ENCODE data around the gene LSM5.
A peak's percentile ranks its signal among the peaks of the same experiment; 100 is the strongest.
"Not testable (repeated sequence)": the region's sequence is repeated elsewhere in the genome, so short reads cannot be mapped to it uniquely, and the experiment has no call there.

Gene LSM5

GRCh38 chr7:32489788-32490126, 423 bp downstream of the LSM5 start:
- peak; percentile 49 for ATAC-seq
- H3K4me1 Mint-ChIP-seq: peaks cover 6% of the 10 kb centered on the region

GRCh38 chr7:32481921-32482320, 8.3 kb downstream of the LSM5 start:
- H3K27ac Mint-ChIP-seq: peak overlapping the region; percentile 37
- ATAC-seq (no peak), DNase-seq (ENCODE audit: low spot score in 2 of 2) (no peak)

More at GRCh38 chr7:32489788-32490126, 423 bp downstream of the LSM5 start:
- Mint-ChIP-seq H3K4me3 (peak overlapping the region; percentile 85), H3K36me3 (peaks cover 48% of the 10 kb centered on the region), H3K27ac (peak overlapping the region; percentile 94), H3K9me3 (no peaks in the 10 kb centered on the region)
- no peak for DNase-seq (ENCODE audit: low spot score in 2 of 2)

DNA sequence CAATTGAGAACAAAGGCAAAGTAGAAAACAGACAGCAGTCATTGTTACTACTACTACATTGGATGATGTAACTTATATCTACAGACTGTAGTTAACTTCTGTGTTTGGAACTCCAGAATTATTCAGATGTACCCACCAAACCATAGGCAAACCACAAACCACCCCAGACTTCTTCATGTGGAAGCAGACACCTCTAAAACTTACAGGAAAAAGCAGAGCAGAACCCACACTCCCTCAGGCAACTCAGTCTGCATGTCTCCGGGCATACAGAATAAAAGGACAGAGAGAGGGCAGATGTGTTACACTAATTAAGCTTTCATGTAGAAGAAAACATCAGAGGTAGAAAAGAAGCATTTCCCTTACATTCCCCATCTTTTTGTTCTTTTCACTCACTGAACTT, 9.0 kb downstream of the LSM5 start:
- DNase-seq (ENCODE audit: low spot score in 2 of 2) (no peak), ATAC-seq (no peak)
- Mint-ChIP-seq H3K4me1 (no peaks in the 10 kb centered on the region), H3K4me3 (no peak overlapping the region), H3K9me3 (no peaks in the 10 kb centered on the region), H3K36me3 (peaks cover 12% of the 10 kb centered on the region), H3K27ac (peak overlapping the region; percentile 90)

More at GRCh38 chr7:32481921-32482320, 8.3 kb downstream of the LSM5 start:
- H3K4me3 Mint-ChIP-seq: no peak overlapping the region
- no peaks in the 10 kb centered on the region for H3K9me3 Mint-ChIP-seq
- peaks cover 20% of the 10 kb centered on the region for H3K36me3 Mint-ChIP-seq
- no peaks in the 10 kb centered on the region for H3K4me1 Mint-ChIP-seq

DNA sequence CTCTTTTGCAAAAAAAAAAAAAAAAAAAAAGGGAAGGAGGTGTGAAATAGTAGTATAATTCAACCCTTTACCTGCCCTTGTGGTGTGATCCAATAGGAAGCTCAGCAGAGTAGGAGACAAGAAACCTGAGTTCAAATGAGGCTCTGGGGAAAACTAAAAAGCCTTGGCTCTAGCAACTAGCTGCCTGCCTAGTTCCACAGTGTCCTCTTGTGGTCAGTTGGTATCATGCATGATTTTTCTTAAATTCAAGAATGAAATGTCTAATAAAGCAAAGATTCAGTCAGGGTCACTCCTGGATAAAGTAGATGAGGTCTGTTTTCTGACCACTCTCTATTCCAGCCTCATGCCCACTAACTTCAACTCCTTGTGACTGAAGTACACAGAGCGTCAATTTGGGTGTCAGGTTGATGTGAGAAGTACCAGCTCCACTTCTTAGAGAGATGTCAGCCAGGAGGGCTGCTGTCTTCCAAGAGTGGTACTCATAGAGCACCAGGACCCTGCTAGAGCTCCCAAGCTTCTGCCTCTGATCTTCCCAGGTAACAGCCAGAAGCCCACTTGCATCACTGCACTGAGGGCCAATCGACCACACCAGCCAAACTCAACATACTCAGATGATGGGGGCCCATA, 10.5 kb downstream of the LSM5 start:
- no peak overlapping the region for H3K4me3 Mint-ChIP-seq
- H3K9me3 Mint-ChIP-seq: no peaks in the 10 kb centered on the region
- H3K4me1 Mint-ChIP-seq: no peaks in the 10 kb centered on the region
- DNase-seq (ENCODE audit: low spot score in 2 of 2): no peak
- H3K27ac Mint-ChIP-seq: no peak overlapping the region
- H3K36me3 Mint-ChIP-seq: no peaks in the 10 kb centered on the region
- no peak for ATAC-seq

GRCh38 chr7:32477649-32477980, 12.6 kb downstream of the LSM5 start:
- no peak for ATAC-seq
- no peaks in the 10 kb centered on the region for H3K4me1 Mint-ChIP-seq

DNA sequence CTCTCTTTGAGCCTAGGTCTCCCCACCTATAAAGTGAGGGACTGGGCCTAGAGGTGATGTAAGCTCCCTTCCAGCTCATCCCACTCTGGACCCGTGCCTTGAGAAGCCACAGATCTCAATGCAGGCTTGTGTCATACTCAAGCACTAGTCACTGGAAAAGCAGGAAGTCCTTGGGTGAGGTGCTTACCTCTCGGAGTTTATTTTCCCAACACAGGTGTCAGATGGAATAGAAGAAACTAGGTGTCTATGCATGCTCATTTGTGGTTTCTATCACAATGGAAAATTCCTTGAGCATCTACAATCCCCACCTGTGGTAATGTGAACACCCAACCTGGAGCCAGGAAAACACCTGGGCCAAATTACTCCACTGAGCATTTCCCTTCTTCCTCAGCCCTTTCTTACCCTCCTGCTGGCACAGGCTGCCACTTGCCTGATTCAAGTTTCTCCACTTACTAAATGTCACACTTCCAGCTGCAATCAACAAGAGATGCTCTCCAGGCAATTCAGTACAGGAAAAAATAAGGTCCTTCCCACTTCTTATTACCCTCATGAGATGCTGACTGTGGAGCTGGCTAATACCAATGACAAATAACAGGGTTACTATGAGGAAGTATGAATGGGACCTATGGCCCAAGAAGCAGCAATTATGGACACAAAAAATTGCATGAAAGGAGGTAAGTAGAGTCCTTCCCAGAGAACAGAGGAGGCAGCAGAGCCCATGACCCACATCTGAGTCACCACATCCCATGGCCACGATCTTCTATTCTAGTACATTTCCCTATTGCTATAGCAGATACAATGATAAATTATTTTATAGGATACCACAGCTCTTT, 13.1 kb downstream of the LSM5 start:
- no peaks in the 10 kb centered on the region for H3K9me3 Mint-ChIP-seq
- no peaks in the 10 kb centered on the region for H3K36me3 Mint-ChIP-seq
- DNase-seq (ENCODE audit: low spot score in 2 of 2): no peak
- no peaks in the 10 kb centered on the region for H3K4me1 Mint-ChIP-seq
- no peak overlapping the region for H3K27ac Mint-ChIP-seq
- no peak for ATAC-seq
- no peak overlapping the region for H3K4me3 Mint-ChIP-seq

More at GRCh38 chr7:32477649-32477980, 12.6 kb downstream of the LSM5 start:
- Mint-ChIP-seq H3K4me3 (no peak overlapping the region), H3K9me3 (no peaks in the 10 kb centered on the region), H3K36me3 (no peaks in the 10 kb centered on the region), H3K27ac (no peak overlapping the region)
- DNase-seq (ENCODE audit: low spot score in 2 of 2): no peak

DNA sequence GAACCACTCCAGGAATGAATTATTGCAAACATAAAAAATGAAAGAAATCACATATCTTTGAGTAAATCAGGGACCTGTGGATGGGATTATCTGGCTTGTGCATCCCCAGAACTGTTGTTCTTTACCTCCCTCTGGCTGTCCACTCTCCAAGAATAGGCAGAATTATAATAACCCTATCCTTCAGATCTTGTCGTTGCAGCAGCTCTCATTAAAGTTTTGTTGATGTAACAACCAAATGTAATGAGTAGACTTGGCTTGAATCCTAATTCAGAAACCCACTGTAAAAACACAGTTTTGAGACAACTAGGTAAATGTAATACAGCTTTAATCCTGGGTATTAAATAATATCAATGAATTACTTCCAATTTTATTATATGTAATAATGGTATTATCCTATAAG, 16.2 kb downstream of the LSM5 start:
- no peaks in the 10 kb centered on the region for H3K4me1 Mint-ChIP-seq
- ATAC-seq (no peak), DNase-seq (ENCODE audit: low spot score in 2 of 2) (no peak)
- no peaks in the 10 kb centered on the region for H3K36me3 Mint-ChIP-seq
- no peak overlapping the region for H3K27ac Mint-ChIP-seq
- H3K9me3 Mint-ChIP-seq: no peaks in the 10 kb centered on the region
- H3K4me3 Mint-ChIP-seq: no peak overlapping the region

DNA sequence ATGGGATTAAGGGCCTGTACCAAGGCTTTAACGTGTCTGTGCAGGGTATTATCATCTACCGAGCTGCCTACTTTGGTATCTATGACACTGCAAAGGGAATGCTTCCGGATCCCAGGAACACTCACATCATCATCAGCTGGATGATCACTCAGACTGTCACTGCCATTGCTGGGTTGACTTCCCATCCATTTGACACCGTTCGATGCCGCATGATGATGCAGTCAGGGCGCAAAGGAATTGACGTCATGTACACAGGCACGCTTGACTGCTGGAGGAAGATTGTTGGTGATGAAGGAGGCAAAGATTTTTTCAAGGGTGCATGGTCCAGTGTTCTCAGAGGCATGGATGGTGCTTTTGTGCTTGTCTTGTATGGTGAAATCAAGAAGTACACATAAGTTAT, 18.2 kb downstream of the LSM5 start:
- no peaks in the 10 kb centered on the region for H3K9me3 Mint-ChIP-seq
- no peak for ATAC-seq

DNA sequence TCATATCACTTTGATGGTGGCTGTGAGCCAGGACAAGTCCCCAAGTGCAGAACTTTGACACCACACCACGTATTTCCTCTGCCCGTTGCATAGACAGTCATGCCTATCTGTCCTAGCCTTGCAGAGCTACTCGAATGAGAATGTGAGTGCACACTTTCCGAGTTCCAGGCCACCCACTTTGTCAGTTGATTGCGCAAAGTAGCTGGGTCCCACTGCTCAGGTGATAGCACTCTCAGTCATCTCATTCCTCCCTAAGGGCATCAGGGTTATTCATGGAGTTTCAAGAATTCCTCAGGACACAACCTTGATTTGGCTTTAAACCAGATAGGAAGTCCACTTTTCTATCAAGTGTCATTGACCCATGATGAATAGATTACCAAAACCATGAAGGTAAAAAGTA, 19.3 kb downstream of the LSM5 start:
- no peak overlapping the region for H3K27ac Mint-ChIP-seq
- no peak overlapping the region for H3K4me3 Mint-ChIP-seq
- no peaks in the 10 kb centered on the region for H3K36me3 Mint-ChIP-seq
- H3K4me1 Mint-ChIP-seq: no peaks in the 10 kb centered on the region
- no peak for DNase-seq (ENCODE audit: low spot score in 2 of 2)
- ATAC-seq: no peak
- no peaks in the 10 kb centered on the region for H3K9me3 Mint-ChIP-seq

More for the DNA sequence above, 18.2 kb downstream of the LSM5 start:
- Mint-ChIP-seq H3K27ac (no peak overlapping the region), H3K4me3 (no peak overlapping the region), H3K4me1 (no peaks in the 10 kb centered on the region), H3K36me3 (no peaks in the 10 kb centered on the region)
- DNase-seq (ENCODE audit: low spot score in 2 of 2): no peak

DNA sequence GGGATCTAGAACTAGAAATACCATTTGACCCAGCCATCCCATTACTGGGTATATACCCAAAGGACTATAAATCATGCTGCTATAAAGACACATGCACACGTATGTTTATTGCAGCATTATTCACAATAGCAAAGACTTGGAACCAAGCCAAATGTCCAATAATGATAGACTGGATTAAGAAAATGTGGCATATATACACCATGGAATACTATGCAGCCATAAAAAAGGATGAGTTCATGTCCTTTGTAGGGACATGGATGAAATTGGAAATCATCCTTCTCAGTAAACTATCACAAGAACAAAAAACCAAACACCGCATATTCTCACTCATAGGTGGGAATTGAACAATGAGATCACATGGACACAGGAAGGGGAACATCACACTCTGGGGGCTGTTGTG, 20.2 kb downstream of the LSM5 start:
- DNase-seq (ENCODE audit: low spot score in 2 of 2); ATAC-seq; H3K36me3 Mint-ChIP-seq; H3K4me3 Mint-ChIP-seq; H3K4me1 Mint-ChIP-seq; H3K9me3 Mint-ChIP-seq; H3K27ac Mint-ChIP-seq: not testable (repeated sequence)

DNA sequence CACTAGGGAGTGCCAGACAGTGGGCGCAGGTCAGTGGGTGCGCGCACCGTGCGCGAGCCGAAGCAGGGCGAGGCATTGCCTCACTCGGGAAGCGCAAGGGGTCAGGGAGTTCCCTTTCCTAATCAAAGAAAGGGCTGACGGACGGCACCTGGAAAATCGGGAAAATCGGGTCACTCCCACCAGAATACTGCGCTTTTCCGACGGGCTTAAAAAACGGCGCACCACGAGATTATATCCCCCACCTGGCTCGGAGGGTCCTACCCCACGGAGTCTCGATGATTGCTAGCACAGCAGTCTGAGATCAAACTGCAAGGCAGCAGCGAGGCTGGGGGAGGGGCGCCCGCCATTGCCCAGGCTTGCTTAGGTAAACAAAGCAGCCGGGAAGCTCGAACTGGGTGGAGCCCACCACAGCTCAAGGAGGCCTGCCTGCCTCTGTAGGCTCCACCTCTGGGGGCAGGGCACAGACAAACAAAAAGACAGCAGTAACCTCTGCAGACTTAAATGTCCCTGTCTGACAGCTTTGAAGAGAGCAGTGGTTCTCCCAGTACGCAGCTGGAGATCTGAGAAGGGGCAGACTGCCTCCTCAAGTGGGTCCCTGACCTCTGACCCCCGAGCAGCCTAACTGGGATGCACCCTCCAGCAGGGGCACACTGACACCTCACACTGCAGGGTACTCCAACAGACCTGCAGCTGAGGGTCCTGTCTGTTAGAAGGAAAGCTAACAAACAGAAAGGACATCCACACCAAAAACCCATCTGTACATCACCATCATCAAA, 25.4 kb downstream of the LSM5 start:
- H3K27ac Mint-ChIP-seq; ATAC-seq; H3K4me3 Mint-ChIP-seq; H3K9me3 Mint-ChIP-seq; H3K4me1 Mint-ChIP-seq; H3K36me3 Mint-ChIP-seq; DNase-seq (ENCODE audit: low spot score in 2 of 2): not testable (repeated sequence)

GRCh38 chr7:32462977-32463376, 27.2 kb downstream of the LSM5 start:
- Mint-ChIP-seq H3K4me3 (no peak overlapping the region), H3K9me3 (no peaks in the 10 kb centered on the region), H3K36me3 (no peaks in the 10 kb centered on the region), H3K4me1 (no peaks in the 10 kb centered on the region), H3K27ac (no peak overlapping the region)
- no peak for DNase-seq (ENCODE audit: low spot score in 2 of 2)
- no peak for ATAC-seq

DNA sequence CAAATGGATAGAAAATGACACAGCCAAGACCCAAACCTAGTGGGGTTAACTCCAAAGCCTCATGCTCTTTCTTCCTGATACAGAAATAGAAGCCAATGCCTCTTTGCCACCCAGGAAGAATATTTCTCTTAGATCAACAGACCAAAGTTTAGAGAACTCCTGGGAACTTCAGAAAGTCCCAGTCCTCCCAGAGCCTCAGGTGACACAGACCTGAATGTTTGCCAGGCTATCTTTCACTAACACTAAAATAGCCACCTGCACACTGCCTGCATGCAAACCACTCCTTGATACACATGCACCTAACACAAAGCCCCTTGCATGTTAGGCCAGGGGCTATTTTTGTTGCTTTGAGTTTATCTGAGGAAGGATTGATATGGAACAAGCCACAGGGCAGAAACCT, 27.7 kb downstream of the LSM5 start:
- DNase-seq (ENCODE audit: low spot score in 2 of 2) (no peak), ATAC-seq (no peak)
- H3K9me3 Mint-ChIP-seq: no peaks in the 10 kb centered on the region
- no peak overlapping the region for H3K27ac Mint-ChIP-seq
- no peaks in the 10 kb centered on the region for H3K4me1 Mint-ChIP-seq
- no peak overlapping the region for H3K4me3 Mint-ChIP-seq
- no peaks in the 10 kb centered on the region for H3K36me3 Mint-ChIP-seq

DNA sequence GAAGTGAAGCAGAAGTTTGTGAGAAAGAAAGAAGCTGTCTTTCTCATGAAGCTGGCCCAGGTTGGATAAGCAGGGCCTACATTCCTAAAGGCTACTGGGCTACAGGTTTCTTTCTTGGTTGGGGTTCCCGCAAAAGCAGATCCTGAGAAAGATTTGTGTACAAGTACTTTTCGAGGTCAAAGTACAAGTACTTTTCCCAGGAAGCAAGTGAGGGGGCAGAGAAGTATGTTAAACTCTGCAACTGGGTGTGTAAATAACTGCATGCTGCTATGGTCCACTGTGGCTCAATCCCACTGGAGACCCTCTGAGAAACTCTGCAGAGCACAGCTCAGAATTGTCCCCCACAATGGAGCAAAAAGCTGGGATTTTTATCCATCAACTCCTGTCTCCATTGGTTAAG, 28.7 kb downstream of the LSM5 start:
- Mint-ChIP-seq H3K4me1 (no peaks in the 10 kb centered on the region), H3K27ac (no peak overlapping the region), H3K9me3 (no peaks in the 10 kb centered on the region), H3K4me3 (no peak overlapping the region), H3K36me3 (no peaks in the 10 kb centered on the region)
- ATAC-seq (no peak), DNase-seq (ENCODE audit: low spot score in 2 of 2) (no peak)

DNA sequence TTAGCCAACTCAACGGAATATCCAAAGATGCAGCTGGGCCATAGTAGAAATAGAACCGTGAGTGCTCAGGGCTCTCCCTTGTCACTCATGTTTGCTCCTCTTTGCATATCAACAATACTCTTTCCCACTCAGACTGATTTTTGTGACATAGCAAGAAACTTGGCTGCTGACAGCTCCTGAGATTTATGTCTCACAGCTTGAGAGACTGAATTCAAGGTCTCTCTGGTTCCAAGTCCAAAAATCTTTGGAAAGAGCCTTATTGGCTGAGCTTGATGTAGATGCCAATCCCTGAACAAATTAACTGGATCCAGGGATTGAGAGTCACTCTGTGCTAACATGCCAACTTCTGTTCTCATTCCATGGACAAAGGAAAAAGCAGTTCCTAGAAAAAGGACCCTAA, 30.4 kb downstream of the LSM5 start:
- no peak overlapping the region for H3K4me3 Mint-ChIP-seq

GRCh38 chr7:32458025-32458424, 32.2 kb downstream of the LSM5 start:
- Mint-ChIP-seq H3K9me3 (no peaks in the 10 kb centered on the region), H3K4me1 (no peaks in the 10 kb centered on the region), H3K4me3 (no peak overlapping the region), H3K27ac (no peak overlapping the region), H3K36me3 (no peaks in the 10 kb centered on the region)
- no peak for ATAC-seq
- no peak for DNase-seq (ENCODE audit: low spot score in 2 of 2)

More for the DNA sequence above, 30.4 kb downstream of the LSM5 start:
- no peak for ATAC-seq
- Mint-ChIP-seq H3K9me3 (no peaks in the 10 kb centered on the region), H3K4me1 (no peaks in the 10 kb centered on the region), H3K36me3 (no peaks in the 10 kb centered on the region), H3K27ac (no peak overlapping the region)
- DNase-seq (ENCODE audit: low spot score in 2 of 2): no peak
